ENCODE data around the gene PLOD3.

DNA sequence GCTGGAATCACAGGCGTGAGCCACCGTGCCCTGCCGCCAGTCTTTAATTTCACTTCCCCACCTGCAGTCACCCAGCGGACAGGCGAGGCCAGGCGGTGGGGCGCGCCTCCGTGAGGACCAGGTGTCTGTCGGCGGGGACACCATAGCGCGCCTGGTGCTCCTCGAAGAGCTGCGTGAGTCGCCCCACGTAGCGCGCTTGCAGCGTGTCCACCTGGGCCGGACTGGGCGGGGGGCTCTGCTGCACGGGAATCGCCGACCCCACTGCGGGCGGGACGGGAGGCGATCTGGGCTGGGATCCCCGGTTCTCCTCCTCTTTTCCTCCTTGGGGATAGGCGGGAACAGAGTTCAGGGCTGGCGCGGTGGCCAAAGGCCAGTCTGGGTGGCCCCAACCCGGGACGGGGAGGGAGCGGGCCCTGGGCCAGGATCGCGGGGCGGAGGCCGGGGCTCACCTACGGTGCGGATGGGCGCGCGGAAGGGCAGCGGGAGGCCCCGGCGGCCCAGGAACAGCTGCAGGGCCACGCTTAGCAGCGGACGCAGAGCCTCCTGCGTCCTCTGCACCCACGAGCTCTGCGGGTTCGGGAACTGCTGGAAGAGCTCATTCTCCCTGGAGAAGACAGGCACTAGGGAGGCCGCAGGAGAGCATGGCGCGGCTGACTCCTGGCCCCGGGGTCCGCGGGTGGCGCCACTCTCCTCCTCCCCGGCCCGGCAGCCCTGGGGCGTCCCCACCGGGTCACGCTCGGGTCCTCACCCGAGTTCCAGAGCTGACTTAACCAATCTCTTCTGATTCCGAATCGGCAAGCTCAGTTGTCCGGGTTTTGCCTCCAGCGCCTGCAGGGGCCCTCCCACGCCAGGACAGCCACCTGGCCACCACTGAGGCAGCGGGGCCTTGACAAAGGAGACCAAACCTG lies 15.4 kb downstream of the PLOD3 start:
- TF ChIP-seq EZH2phosphoT487 (IDR thresholded peaks at IDR 0.05; ENCODE audit: insufficient read depth, low read depth) (no peak), EZH2 (IDR thresholded peaks at IDR 0.05; ENCODE audit: insufficient read depth, poor library complexity, severe bottlenecking) (peak; percentile 36)

All from GM23248 (cell line).